Caco-2 (cell line): ENCODE results near the gene UBR3. TPM values are rescaled to one million over a fixed set of nuclear protein-coding genes. Genes with fewer than 3 reads are reported as not detected.

Experiments used
- BruUV-seq: library from RNA; stranded (reverse); fragments of 400-500 nt; replicated peaks from 2 replicates; lab custom pipeline; 2021; lab: Mats Ljungman, UMichigan
- CTCF ChIA-PET: fragments of 300-600 bp; sonication (Branson Sonifier 250); formaldehyde crosslinking; loops from one replicate; lab custom pipeline; 2022; ENCODE audit warnings: antibody characterized with exemption; lab: Charles Lee
- POLR2A ChIA-PET: fragments of 300-600 bp; sonication (Branson Sonifier 250); formaldehyde crosslinking; loops from one replicate; lab custom pipeline; 2022; ENCODE audit warnings: antibody characterized with exemption; lab: Charles Lee
- DNase-seq, 2 experiments: peaks; one replicate each; pipeline versions ENCODE4 v3.0.0 to v3.0.0-alpha.2; 2020 to 2022
- H3K27me3 ChIP-seq: replicated peaks from 2 replicates; pipeline ENCODE4 v1.6.0; 2011; ENCODE audit warnings: low read length; ENCODE audit not compliant: control insufficient read depth, insufficient read depth
- H3K36me3 ChIP-seq: 2 replicates; pipeline ENCODE4 v1.5.1; 2011; ENCODE audit warnings: low read length; ENCODE audit not compliant: control insufficient read depth, insufficient read depth
- H3K4me1 ChIP-seq: fragments of 250-450 bp; sonication (Bioruptor Pico); 2 replicates; pipeline ENCODE4 v1.5.1; 2020; ENCODE audit warnings: mild to moderate bottlenecking
- H3K4me3 ChIP-seq: 2 replicates; pipeline ENCODE4 v1.5.1; 2011; ENCODE audit warnings: low read depth, mild to moderate bottlenecking, control low read depth, low read length
- H3K9me3 ChIP-seq: fragments of 250-450 bp; sonication (Bioruptor Pico); 2 replicates; pipeline ENCODE4 v1.5.1; 2020; ENCODE audit warnings: mild to moderate bottlenecking, moderate library complexity
- H3K27ac Mint-ChIP-seq: one replicate; pipeline ENCODE4 v1.8.0; 2022; ENCODE audit warnings: mixed read lengths; ENCODE audit not compliant: unreplicated experiment
- H3K27me3 Mint-ChIP-seq: one replicate; pipeline ENCODE4 v1.8.0; 2022; ENCODE audit warnings: mixed read lengths; ENCODE audit not compliant: insufficient read depth, unreplicated experiment
- H3K36me3 Mint-ChIP-seq: one replicate; pipeline ENCODE4 v1.8.0; 2022; ENCODE audit warnings: mild to moderate bottlenecking, mixed read lengths; ENCODE audit not compliant: insufficient read depth, unreplicated experiment
- H3K4me1 Mint-ChIP-seq: one replicate; pipeline ENCODE4 v1.8.0; 2022; ENCODE audit warnings: low read depth, mixed read lengths; ENCODE audit not compliant: unreplicated experiment
- H3K4me3 Mint-ChIP-seq: one replicate; pipeline ENCODE4 v1.8.0; 2022; ENCODE audit warnings: mild to moderate bottlenecking, moderate library complexity, mixed read lengths; ENCODE audit not compliant: unreplicated experiment
- H3K9me3 Mint-ChIP-seq: one replicate; pipeline ENCODE4 v1.8.0; 2022; ENCODE audit warnings: mixed read lengths; ENCODE audit not compliant: unreplicated experiment
- intact Hi-C: fragments of 100-400 bp; cut with micrococcal nuclease; formaldehyde crosslinking; loops from one replicate; pipeline ENCODE4 v1.10.0; 2022; ENCODE audit not compliant: unreplicated experiment
- total RNA-seq: library from RNA; stranded (reverse); gene quantifications from 2 replicates; pipeline ENCODE4 v1.2.3, GENCODE V29; 2022
- TF ChIP-seq, protein P1 (sequence below), 2 experiments: fragments of 200-600 bp in 1 of 2; IDR thresholded peaks; 1 replicate in 1 of 2; 2 replicates in 1 of 2; pipeline versions ENCODE4 v1.5.1 to v1.8.0; 2011 to 2022; ENCODE audit warnings: antibody characterized with exemption in 1 of 2, control low read depth in 1 of 2, inconsistent platforms in 1 of 2, low read depth in 1 of 2, low read length in 1 of 2, mild to moderate bottlenecking in 1 of 2, moderate library complexity in 1 of 2; ENCODE audit not compliant: insufficient read depth in 1 of 2, severe bottlenecking in 1 of 2, unreplicated experiment in 1 of 2

UBR3 gene
- total RNA-seq, 1 experiment from 2014 or later: 35.7 TPM

DNA sequence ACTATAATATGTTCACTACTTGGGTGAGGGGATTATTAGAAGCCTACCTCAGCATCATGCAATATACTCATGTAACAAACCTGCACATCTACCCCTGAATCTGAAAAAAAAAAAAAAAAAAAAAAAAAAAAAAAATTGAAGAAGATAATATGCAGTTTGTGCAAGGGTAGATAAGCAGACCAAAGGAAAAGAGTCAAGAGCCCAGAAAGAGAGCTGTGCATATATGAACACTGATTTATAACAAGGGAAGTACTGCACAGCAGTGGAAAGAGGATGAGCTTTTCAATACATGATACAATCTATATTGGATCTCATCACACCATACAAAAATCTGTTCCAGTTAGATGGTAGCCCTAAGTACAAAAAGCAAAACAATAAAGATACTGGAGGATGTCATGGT, 268.1 kb downstream of the UBR3 start:
- no peaks in the 10 kb centered on the region for H3K36me3 ChIP-seq
- Mint-ChIP-seq H3K4me1 (no peaks in the 10 kb centered on the region), H3K9me3 (no peaks in the 10 kb centered on the region), H3K27me3 (no peaks in the 10 kb centered on the region), H3K36me3 (no peaks in the 10 kb centered on the region), H3K4me3 (no peak overlapping the region), H3K27ac (no peak overlapping the region)
- CTCF ChIA-PET: no interaction called here
- POLR2A ChIA-PET: no interaction called here
- H3K4me1 ChIP-seq: no peaks in the 10 kb centered on the region
- no peaks in the 10 kb centered on the region for H3K27me3 ChIP-seq
- intact Hi-C loops: no loop called here
- no TSS peak for BruUV-seq
- H3K9me3 ChIP-seq: no peaks in the 10 kb centered on the region
- DNase-seq: no peak
- no peak overlapping the region for H3K4me3 ChIP-seq
- TF ChIP-seq, protein P1, sequence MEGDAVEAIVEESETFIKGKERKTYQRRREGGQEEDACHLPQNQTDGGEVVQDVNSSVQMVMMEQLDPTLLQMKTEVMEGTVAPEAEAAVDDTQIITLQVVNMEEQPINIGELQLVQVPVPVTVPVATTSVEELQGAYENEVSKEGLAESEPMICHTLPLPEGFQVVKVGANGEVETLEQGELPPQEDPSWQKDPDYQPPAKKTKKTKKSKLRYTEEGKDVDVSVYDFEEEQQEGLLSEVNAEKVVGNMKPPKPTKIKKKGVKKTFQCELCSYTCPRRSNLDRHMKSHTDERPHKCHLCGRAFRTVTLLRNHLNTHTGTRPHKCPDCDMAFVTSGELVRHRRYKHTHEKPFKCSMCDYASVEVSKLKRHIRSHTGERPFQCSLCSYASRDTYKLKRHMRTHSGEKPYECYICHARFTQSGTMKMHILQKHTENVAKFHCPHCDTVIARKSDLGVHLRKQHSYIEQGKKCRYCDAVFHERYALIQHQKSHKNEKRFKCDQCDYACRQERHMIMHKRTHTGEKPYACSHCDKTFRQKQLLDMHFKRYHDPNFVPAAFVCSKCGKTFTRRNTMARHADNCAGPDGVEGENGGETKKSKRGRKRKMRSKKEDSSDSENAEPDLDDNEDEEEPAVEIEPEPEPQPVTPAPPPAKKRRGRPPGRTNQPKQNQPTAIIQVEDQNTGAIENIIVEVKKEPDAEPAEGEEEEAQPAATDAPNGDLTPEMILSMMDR (IDR thresholded peaks at IDR 0.05; ENCODE audit: insufficient read depth in 1 of 2, low read depth in 1 of 2, low read length in 1 of 2, severe bottlenecking in 1 of 2, unreplicated experiment in 1 of 2): no peak

DNA sequence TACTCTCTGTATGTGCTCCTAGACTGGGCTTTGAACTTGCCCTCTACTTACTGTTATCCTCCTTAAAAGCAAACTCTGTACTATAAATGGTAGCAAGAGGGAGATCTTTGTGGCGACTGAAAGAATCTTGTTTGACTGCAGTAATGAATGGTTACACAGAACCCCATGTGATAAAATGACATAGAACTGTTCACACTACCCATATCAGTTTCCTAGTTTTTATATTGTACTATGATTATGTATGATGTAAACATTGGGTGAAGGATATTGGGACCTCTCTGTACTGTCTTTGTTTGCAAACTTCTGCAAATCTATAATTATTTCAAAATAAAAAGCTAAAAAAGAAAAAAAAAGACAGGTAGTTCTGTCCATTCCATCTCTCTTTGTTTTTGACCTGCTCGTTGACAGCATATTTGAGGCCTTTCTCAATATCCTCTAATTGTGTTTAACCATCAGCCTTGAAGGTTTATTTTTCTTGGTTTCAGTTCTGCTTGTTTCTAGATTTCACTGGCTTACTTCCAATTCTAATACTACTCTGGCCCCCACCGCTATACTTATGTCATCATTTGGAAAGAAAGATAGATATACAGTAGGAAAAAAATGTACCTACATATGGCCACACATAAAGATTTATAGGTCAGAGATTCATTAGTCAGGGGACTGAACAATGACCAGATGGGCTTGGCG, 271.5 kb downstream of the UBR3 start:
- POLR2A ChIA-PET: no interaction called here
- H3K4me3 Mint-ChIP-seq: no peak overlapping the region
- no peak overlapping the region for H3K4me3 ChIP-seq
- intact Hi-C loops: no loop called here
- H3K36me3 ChIP-seq: no peaks in the 10 kb centered on the region
- no peaks in the 10 kb centered on the region for H3K36me3 Mint-ChIP-seq
- CTCF ChIA-PET: no interaction called here
- H3K4me1 ChIP-seq: no peaks in the 10 kb centered on the region
- TF ChIP-seq, protein P1 (IDR thresholded peaks at IDR 0.05; ENCODE audit: insufficient read depth in 1 of 2, low read depth in 1 of 2, low read length in 1 of 2, severe bottlenecking in 1 of 2, unreplicated experiment in 1 of 2): no peak
- no peaks in the 10 kb centered on the region for H3K27me3 ChIP-seq
- H3K27ac Mint-ChIP-seq: no peak overlapping the region
- no peaks in the 10 kb centered on the region for H3K4me1 Mint-ChIP-seq
- no peaks in the 10 kb centered on the region for H3K9me3 ChIP-seq
- no peaks in the 10 kb centered on the region for H3K9me3 Mint-ChIP-seq
- DNase-seq: no peak
- no TSS peak for BruUV-seq
- no peaks in the 10 kb centered on the region for H3K27me3 Mint-ChIP-seq

DNA sequence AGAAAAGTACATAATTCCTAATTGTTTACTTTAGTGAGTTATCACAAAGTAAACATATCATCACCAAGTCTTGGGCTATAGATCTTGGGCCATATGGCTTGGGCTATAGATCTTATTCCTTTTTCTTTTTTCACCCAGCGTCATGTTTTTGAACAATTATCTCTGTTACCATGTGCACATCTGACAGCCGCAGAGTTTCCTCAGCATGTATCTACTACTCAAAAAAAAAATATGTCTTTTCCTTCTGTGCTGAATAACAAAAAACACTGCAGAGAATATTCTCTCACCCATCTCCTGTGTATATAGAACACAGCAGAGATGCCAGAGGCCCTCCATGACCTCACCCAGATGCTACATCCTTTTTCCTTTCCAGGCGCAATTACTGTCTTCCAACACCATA, 274.5 kb downstream of the UBR3 start:
- no peak overlapping the region for H3K4me3 Mint-ChIP-seq
- CTCF ChIA-PET: no interaction called here
- POLR2A ChIA-PET: no interaction called here
- no peaks in the 10 kb centered on the region for H3K9me3 Mint-ChIP-seq
- Histone ChIP-seq H3K4me1 (no peaks in the 10 kb centered on the region), H3K36me3 (no peaks in the 10 kb centered on the region), H3K27me3 (no peaks in the 10 kb centered on the region), H3K9me3 (no peaks in the 10 kb centered on the region), H3K4me3 (no peak overlapping the region)
- TF ChIP-seq, protein P1 (IDR thresholded peaks at IDR 0.05; ENCODE audit: insufficient read depth in 1 of 2, low read depth in 1 of 2, low read length in 1 of 2, severe bottlenecking in 1 of 2, unreplicated experiment in 1 of 2): no peak
- H3K36me3 Mint-ChIP-seq: no peaks in the 10 kb centered on the region
- intact Hi-C loops: no loop called here
- BruUV-seq: no TSS peak
- no peaks in the 10 kb centered on the region for H3K4me1 Mint-ChIP-seq
- DNase-seq: no peak
- no peaks in the 10 kb centered on the region for H3K27me3 Mint-ChIP-seq
- H3K27ac Mint-ChIP-seq: no peak overlapping the region
